AML-193 (cell line): ENCODE results near the gene AHDC1.

ENCODE experiments used
- DNase-seq, 2 experiments: peaks; one replicate each; lab custom pipeline; 2025; lab: John Stamatoyannopoulos, UW

Gene AHDC1

DNA sequence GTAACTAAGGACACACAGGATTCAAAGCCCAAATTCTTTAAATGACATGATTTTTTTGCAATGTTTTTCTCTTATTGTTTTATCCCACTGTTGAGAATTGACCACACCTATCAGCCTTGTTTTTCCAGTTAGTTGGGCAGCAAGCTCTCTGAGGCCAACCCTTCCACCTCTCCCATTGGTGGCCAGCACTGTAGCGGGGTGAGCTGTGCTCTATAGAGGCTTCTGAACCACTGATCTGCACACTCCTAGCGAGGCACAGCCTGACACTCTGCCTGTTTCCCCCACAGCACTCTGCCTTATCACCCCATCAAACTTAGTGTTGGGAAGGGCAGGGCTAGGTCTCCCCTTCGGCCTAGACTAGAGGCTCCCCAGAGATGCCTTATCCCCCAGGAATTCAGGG, 19.5 kb downstream of the AHDC1 start:
- no peak for DNase-seq

DNA sequence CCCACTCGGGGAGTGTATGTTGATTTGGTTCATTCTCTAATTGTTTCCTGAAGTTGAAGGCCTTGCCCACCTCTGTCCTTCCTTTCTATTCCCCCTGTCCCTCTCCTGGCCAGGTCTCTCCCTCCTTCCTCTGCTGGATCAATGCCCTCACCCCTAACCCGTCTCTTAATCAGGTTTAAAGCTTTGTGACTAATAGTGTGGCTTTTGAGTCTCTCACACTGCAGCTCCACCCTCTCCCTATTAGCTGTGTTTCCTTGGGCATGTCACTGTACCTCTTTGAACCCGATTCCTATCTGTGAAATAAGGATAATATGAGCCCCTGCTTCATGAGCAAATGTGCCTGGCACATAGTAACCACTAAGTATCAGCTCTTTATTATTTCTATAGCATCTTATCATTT, 20.5 kb downstream of the AHDC1 start:
- DNase-seq: no peak

DNA sequence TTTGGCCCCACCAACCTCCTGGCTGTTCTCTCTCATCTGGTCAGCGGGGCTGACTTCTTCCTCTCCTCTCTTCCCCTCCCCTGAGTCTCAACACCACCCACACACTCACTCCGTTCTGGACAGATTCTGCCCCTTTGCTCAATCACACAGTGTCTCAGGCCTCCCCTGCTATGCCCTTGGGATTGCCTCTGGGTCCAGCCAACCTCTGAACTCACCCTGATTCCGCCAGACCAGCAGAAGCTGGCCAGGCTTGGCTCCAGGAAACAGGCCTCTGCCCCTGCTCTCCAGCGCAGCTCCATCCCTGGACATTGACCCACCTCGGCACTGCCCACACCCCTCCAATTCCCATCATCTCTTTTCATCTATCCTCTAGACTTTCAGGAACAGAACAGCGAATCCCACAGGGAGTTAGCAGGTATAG, 22.1 kb downstream of the AHDC1 start:
- DNase-seq: no peak

DNA sequence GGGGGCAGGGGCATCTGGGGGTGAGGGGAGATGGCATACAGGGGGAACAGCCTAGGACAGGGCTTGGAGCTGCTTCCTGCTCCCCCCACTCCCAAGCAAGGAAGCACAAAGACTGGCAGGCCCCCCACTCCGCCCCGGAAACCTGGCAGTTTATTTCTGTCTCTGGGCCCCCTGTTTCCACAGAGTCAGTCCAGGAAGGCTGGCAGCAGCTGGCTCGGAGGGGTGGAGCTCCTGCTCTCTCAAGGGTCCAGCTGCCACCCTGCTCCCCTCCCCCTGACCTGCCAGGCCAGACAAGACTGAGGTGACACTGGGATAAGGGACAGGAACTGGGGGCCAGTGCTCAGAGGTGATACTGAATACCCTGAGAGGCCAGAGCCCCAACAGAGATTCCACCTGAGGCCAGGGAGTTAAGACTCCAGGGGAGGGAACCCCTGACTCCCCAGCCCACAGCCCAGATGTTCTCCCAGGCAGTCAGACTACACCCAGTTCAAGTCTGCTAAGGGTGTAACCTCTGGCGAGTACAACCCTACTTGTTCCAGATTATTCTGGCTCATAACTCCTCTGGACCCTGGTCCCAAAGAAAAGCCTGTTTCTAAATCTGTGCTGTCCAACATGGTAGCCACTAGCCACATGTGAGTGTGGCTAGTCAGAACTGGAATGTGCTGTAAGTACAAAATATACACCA, 26.3 kb downstream of the AHDC1 start:
- no peak for DNase-seq

DNA sequence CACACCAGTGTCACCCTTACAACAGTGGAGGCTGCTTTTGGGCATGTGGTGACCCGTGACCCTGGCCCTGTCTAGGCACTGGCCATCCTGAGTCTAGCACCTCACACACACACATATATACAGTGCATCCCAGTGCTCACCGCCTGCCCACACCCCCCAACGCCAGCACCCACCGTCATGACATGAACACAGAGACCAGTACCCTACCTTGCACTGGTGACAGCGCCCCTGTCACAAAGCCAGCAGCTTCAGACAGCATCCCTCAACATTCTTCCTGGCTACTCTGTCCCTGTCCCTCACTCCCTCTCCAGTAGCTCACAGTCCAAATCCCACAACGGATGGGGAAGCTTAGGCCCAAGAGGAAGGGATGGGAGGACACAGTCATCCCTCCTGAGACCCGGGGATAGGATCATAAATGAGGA, 27.1 kb downstream of the AHDC1 start:
- DNase-seq: no peak

DNA sequence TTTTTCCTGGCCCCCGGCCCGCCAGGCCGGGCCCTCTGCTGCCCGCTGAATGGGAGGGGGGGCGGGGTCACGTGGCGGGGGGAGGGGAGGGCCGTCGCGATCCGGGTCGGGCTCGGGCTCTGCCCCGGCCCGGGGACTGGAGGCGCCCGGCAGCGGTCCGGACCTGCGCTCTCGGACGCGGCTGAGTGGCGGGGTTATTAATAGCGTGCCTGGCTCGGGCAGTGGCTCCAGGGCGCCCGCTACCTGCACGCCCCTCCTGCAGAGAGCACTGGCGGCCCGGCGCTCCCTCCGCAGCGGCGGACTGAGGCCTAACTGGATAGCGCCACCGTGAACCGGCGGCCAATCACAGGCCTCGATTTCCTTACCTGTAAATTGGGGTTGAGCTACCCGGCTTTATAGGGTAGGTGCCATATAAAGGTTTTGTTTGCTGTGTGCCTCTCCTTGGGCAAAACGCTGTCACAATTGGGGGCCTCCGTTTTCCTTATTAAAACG, 28.1 kb downstream of the AHDC1 start:
- no peak for DNase-seq

DNA sequence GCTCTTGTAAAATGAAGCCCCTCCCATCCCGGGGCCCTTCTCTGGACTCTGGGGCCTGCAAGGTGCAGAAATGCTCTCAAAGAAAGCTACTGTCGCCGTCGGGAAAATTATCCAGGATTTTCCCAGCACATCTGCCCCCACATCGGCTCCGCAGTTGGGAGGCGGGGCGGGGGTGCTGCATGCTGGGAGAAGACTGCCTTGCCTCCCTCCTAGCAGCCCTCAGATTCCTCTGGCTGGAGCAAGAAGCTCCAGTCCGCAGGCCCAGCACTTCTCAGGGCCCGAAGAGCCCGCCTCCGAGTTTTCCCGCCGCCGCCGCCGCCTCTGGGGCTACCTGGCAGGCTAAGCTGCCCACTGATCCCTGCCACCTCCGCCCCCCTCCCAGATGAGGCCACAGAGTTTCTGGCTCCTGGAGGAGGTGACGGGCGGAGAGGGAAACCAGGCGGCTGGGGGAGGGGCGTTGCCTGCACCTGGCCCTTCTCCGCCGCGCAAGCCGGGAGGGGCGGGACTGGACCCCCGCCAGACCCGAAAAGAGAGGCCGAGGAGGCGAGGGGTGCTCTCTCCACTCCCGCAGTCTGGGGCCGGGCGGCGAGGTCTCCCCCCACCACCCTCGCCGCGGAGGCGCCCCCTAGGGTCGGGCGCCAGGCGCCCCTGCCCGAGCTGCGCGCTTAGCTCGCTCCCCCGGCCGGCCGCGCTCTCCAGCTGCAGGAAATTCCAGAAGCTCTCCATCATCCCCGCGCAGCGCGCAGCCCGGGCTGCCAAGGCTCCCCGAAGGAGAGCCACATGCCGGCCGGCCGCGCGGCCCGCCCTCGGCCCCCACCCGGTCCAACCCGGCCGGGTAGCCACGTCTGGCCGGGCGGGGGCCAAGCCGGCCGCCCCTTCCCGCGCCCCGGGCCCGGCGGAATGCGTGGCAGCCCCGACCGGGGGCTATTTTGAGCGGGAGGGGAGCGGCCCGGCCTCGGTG, 28.8 kb downstream of the AHDC1 start:
- DNase-seq: no peak

DNA sequence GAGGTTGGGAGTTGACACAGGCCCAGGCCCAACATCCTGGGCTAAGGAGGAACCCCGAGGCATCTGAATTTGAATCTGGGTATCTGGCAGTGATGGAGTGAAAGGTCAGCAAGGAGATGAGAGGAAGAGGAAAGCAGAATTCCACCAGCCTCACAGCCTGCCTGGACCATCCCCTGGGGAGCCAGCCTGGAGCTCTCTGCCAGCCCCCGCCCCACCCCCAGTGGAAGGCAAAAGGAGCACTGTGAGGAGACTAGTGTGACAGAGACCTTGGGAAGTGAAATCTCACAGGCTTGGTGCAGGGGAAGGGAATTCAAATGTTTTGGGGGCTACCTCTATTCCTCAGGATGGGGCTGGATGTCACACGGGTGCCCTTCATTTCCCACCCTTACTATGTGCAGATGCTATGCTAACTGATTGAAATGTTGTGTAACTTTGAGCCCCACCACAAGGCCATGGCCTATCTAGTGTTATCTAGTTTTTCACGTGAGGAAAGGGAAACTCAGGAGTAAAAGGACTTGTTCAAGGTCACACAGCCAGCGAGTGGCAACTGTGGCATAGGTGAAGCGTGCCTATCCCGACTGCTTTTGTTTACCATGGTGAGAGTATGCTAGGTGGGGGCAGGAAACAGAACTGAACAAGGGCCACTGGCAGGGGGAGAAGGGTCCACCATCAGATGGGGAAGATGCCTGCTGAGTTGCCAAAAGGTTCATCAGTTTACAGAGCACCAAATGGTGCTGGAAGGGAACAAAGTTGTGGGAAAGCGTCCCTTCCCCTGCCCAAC, 29.8 kb downstream of the AHDC1 start:
- DNase-seq: no peak

DNA sequence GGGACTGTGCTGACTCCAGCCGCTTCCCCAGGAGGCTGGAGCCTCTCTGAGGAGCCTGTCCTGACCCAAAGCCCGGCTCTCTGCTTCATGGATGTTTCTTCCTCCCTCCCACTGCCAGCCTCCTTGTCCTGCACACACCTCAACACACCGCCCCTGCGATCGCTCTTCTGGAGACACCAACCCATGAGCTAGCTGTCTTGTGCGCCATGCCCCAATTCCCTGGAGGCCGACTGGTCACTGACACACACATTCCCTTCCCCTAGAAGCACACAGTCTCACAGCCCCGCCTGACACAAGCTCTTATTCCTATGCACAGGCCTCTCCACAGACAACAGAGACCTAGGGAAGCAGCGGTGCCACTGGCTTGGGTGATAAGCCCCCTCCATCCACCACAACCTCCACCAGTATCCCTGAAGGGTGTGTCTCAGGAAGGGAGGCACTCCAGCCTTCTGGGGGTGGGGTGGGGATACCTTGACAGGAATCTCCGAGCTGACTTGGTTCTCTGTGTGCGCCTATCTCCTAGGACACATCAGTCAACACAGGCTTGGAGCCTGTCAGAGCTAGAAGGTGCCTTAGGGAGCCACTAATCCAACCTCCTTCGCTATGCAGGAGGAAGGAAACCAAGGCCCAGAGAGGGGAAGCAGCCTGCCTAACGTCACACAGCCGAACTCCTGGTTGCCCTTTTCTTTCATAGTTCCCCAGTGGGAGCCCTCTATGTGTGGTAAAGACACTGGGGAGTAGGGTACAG, 31.1 kb downstream of the AHDC1 start:
- DNase-seq: no peak

DNA sequence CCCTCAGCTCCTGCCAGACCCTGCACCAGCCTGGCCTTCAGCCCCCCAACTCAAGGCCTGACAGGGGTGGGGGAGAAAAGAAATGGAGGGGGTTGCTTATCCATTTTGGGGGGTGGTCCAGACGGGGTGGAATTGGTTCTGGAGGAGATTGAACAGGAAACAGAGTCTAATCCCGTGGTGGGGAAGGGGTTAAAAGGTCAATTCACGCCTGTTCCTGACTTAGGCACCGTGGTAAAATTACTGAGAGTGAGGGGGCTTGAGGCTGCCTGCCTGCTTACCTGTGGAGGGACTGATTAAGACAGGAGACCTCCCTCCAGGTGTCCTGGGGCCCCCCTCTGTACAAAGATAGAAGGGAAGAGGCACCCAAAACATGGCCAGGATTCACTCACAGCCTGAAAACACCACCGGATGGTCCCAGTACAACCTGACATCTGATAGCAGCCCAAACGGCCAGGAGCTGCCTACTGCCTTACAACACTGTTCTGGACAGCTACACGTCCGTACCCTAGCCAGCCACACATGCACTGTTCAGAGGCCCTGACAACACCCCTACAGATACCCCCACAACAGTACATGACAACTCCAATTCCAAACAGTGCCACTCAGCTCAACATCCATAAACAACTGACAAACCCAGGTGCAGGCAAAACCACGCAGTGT, 31.8 kb downstream of the AHDC1 start:
- DNase-seq: no peak

DNA sequence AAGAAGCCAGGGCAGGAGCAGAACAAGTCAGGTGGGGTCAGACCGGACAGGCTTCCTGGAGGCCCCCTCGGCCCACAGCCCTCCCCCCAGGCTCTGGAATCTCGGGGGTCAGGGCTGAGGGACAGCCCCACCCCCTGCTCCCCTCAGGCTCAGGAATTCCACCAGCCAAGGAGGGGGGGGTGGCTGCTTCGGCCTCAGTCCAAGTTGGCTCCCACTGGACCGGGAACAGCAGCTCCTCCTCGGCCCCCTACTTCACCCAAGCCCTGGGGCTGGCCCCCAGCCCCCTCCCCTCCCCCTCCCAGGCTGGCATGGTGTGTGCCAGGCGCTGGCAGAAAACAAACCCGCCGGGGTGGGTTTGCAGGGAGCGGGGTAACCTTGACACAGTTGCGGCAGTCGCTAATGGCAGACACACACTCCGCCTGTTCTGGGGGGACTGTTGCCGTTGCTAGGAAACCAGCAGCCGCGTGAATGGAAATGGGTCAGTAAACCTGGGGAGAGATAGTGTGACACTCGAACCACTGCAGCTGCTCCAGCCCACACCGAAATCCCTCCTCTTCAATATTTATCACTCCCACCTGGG, 32.4 kb downstream of the AHDC1 start:
- no peak for DNase-seq

DNA sequence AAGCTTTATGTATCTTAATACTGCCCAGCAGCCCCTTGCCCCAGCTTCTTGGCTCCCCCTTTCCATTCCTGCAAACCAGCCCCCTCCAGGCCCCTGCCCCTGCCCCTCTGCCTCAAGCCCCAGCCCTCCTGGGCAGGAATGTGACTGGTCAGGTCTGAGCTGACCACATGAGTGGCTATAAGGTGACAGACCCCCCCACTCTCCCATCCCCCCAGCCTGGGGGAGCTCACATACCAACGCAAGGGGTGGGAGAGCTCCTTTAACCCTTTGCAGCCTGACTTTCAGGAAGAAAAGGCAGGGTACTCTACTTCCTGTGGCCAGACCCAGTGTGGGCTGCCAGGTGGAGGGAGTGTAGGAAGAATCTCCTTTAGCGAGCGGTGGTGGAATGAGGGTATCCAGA, 33.2 kb downstream of the AHDC1 start:
- no peak for DNase-seq

DNA sequence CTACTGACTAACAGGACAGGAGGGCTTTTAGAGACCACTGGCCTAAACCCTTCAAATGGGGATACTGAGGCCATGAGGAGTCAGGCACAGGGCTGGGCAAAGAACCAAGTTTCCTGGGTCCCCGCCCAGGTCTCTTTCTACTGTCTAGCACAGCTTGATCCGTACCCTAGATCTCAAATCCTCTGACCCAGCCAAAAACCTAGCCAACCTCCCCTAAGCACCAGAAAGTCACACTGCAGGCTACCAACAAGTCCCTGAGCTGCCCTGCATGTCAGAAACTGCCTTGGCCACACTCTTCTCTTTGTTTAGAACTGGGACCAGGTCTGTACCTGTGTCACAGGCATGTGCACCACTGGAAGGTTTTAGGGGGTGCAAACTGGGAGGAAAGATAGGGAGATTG, 33.6 kb downstream of the AHDC1 start:
- no peak for DNase-seq

DNA sequence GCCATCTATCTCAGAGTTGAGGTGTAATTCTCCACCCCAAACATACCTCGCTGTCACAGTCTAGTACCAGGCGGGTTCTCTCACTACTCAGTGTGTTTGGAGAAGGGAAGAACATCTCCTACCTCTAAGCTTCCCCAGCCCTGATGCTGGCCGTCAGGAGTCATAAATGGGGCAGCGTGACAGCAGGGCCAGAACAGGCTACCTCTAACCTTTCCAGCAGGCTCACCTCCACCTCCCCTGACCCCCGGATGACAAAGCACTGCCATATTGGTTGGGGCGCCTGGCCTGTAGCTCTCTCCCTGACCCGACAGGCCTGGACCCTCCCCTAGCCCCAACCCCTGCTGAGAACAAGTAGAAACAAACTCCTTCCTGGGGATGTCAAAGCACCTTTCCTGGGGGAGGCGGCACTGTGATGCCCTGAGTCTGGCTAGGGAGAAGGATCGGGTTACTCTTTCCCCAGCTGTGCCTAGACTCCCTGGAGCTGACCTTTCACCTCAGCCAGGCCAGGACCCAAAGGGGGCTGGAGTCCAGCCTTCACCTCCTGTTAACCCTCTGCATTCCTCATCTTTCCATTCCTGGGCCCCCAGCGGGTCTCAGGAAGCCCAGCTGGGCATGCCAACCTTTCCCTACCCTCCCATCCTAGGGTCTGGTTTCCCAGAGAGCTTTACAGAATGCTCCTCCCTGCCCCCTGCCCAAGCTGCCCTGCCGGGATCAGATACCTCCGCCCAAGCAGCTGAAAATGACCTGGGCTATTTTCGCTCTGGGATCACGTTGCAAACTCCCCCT, 34.2 kb downstream of the AHDC1 start:
- no peak for DNase-seq

DNA sequence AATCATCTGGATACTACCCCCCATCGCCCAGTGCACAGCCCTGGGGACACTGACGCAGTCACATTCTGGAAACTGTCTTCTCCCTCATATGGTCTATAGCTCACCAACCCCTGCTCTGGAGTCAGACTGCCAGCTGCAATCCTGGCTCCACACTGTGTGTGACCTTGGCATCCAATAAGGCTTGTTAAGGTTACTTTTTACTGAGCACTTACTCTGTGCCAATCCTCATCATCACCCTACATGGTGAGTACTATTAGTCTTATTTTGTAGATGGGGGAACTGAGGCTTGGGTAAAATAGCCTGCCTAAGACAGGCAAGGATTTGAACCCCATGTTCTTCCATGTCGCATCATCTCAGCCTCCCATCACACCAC, 34.9 kb downstream of the AHDC1 start:
- no peak for DNase-seq

DNA sequence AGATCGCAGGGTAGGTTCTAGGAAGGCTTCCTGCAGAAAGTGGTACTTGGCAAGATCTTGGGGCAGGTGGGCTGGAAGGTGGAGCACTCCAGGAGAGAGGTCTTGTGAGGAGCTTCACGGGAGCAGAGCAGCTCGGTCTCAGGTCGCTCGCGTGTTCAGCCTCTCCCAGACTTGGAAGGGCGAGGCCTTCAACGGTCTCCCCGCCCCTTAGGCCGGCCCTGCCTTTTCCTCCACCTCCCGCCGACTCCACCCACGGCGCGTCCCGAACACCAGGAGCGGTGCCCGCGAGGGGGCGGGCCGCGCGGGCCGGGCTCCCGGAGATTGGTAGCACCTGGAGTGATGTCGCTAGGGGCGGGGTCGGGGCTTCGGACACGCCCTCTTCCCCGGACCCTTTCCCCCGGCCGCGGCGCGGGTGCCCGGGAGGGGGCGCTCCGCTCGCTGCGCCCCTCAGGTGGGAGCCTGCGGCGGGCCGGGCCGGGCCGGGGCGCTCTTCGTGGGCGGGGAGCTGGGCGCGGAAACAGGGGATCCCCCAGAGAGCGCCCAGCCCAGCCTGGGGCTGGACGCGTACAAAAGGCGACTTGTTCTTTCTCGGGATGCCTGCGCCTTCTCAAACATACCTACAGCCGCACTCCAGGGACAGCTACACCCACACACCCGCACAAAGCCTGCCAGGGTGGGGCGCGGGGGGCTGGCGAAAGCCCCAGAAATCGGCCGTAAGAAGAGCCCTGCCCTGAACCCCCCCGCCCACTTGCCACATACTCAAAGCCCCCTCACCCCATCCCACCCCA, 35.5 kb downstream of the AHDC1 start:
- peak; percentile 84 to 89 for DNase-seq

DNA sequence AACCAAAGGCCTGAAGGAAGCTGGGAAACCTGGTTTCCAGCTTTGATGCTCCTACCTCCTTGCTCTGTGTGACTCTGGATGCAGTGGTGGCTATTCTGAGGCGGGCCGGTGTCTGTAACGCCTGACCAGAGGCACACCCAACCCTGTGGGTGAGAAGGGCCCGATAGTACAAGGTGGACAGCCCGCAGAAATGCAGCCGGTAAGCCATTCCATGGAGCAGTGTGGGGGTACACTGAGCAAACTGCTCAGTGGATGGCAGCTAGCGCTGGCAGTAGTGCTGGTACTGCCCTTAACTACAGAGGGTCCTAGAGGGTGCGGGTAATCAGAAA, 36.0 kb downstream of the AHDC1 start:
- no peak for DNase-seq

DNA sequence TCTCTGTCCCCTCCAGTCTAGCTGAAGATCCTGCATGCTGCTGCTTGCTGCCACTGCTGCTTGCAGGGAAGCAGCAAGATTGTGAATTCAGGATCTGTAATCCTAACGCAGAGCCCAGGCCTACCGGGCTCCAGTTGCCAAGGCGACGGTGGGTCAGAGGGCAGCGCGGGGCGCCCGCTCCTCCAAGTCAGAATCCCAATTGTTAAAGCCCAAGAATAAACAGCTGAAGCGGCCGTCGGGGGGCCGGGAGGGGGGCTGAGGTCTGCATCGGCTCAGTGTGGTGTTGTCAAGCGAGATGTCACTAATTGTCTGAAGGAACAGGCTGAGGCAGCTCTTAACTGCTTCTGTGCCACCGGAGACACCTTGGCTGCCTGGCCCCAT, 36.8 kb downstream of the AHDC1 start:
- DNase-seq: no peak

DNA sequence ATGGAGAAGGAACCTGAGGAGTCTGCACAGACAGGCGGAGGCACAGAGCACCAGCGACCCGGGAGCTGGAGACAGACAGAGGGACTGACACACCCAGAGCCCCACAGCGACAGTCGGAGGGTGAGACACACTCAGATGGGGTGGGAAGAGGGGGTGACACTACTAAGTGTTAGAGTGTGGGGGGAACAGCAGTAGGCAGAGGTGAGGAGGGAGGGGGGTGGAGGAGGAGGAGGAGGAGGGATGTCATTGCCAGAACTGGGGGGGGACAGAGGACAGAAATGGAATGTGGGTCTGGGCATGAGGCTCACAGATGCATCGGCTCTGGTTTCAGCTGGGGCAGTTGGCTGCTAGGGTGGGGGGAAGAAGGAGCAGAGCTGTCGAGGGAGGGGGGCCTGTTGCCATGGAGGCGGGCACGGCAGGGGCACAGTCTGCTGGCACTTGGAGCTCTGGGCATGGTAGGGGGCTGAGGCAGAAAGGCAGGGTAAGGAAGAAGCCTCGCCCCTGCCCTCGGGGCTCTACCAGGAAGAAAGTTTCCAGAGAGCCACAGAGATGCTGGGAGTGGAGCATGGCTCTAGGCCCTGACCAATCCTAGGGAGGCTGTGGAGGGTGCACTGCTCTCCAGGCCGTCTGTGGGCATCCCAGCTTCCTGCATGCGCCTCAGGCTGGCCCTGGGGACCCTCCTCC, 37.3 kb downstream of the AHDC1 start:
- DNase-seq: no peak
